ENCODE data around the gene CCL11. TPM values are rescaled to one million over a fixed set of nuclear protein-coding genes. Genes with fewer than 3 reads are reported as not detected.

CCL11 gene
- polyA plus RNA-seq, 1 of the 3 experiments (the other 2 are of a cell fraction): not detected

- no peaks in the 10 kb centered on the region for H3K9me2 ChIP-seq
- H3K36me3 ChIP-seq (replicated peaks in 1 of 2; ENCODE audit: control insufficient read depth in 1 of 2, insufficient read depth in 2 of 2, low read length in 1 of 2): no peaks in the 10 kb centered on the region
- H4K20me1 ChIP-seq (ENCODE audit: insufficient read depth): no peaks in the 10 kb centered on the region
- ChIA-PET POLR2A (no interaction called here), CTCF (interaction anchor here (2.7 to 3.4 kb wide), 2 partner anchors 49 to 111 kb away, joined by 10 to 12 read pairs; no protein-coding TSS in a partner anchor)
- DNase-seq: no peak
- no peak overlapping the region for H3K4me3 ChIP-seq (ENCODE audit: low read depth in 2 of 2, low read length in 1 of 2)
- peaks cover 45% of the 10 kb centered on the region for H3F3A ChIP-seq (replicated peaks; ENCODE audit: insufficient read depth)
- no peak overlapping the region for H2AFZ ChIP-seq (ENCODE audit: low read depth)
- no peaks in the 10 kb centered on the region for H3K27me3 ChIP-seq (ENCODE audit: insufficient read depth)
- no peaks in the 10 kb centered on the region for H3K9me3 ChIP-seq
- H3K27ac ChIP-seq (ENCODE audit: low read depth in 2 of 2, low read length in 1 of 2): peak overlapping the region in 1 of 2 experiments; percentile 98; a peak in 2 of 4 replicates
- H3K4me2 ChIP-seq: peak overlapping the region; percentile 60
- TF ChIP-seq MAX (IDR thresholded peaks at IDR 0.05; ENCODE audit: low read depth) (no peak), CTCF (IDR thresholded peaks at IDR 0.05) (no peak), SIN3A (IDR thresholded peaks at IDR 0.05; ENCODE audit: borderline replicate concordance, low read depth, low read length) (no peak), RFX5 (IDR thresholded peaks at IDR 0.05; ENCODE audit: low read length) (no peak), PBX3 (IDR thresholded peaks at IDR 0.05) (no peak), RXRA (IDR thresholded peaks at IDR 0.05; ENCODE audit: borderline replicate concordance, low read depth) (no peak), YY1 (IDR thresholded peaks at IDR 0.05; ENCODE audit: low read depth) (no peak), JUND (IDR thresholded peaks at IDR 0.05) (no peak), USF1 (IDR thresholded peaks at IDR 0.05; ENCODE audit: borderline replicate concordance, low read depth) (no peak), EP300 (IDR thresholded peaks at IDR 0.05; ENCODE audit: borderline replicate concordance in 1 of 2, low read depth in 1 of 2, low read length in 1 of 2) (no peak), RCOR1 (IDR thresholded peaks at IDR 0.05; ENCODE audit: low read length) (no peak)
- WGBS (ENCODE audit: low lambda C conversion rate): 67% methylated on average over 1 of the region's 1 CpG
- peak overlapping the region; percentile 70 for H3K9ac ChIP-seq
- H3K79me2 ChIP-seq (ENCODE audit: insufficient read depth): no peaks in the 10 kb centered on the region
- H3K4me1 ChIP-seq (ENCODE audit: control insufficient read depth in 1 of 2, insufficient read depth in 2 of 2, low read depth in 1 of 2, low read length in 1 of 2): peaks cover 27 to 54% of the 10 kb centered on the region in 2 experiments
Measured at GRCh38 chr17:34249478-34249877, 36.1 kb upstream of the CCL11 start.

GRCh38 chr17:34251186-34251585 is 34.4 kb upstream of the CCL11 start:
- CTCF ChIA-PET: interaction anchor here (1.2 to 3.4 kb wide), 2 partner anchors 30 to 110 kb away, joined by 3 to 12 read pairs; no protein-coding TSS in a partner anchor
- peak overlapping the region; percentile 60; the same call in 1 of the 2 replicates for H3K4me2 ChIP-seq
- WGBS (ENCODE audit: low lambda C conversion rate): 98% methylated on average over 3 of the region's 3 CpGs
- peaks cover 51% of the 10 kb centered on the region for H3F3A ChIP-seq (replicated peaks; ENCODE audit: insufficient read depth)
- H3K27me3 ChIP-seq (ENCODE audit: insufficient read depth): no peaks in the 10 kb centered on the region
- no peak overlapping the region for H2AFZ ChIP-seq (ENCODE audit: low read depth)
- peaks cover 36 to 57% of the 10 kb centered on the region in 2 experiments for H3K4me1 ChIP-seq (ENCODE audit: control insufficient read depth in 1 of 2, insufficient read depth in 2 of 2, low read depth in 1 of 2, low read length in 1 of 2)
- H3K27ac ChIP-seq (ENCODE audit: low read depth in 2 of 2, low read length in 1 of 2): peak overlapping the region; percentile 39 to 98
- no peak overlapping the region for H3K4me3 ChIP-seq (ENCODE audit: low read depth in 2 of 2, low read length in 1 of 2)
- H3K9me2 ChIP-seq: no peaks in the 10 kb centered on the region
- H4K20me1 ChIP-seq (ENCODE audit: insufficient read depth): no peaks in the 10 kb centered on the region
- no peaks in the 10 kb centered on the region for H3K36me3 ChIP-seq (replicated peaks in 1 of 2; ENCODE audit: control insufficient read depth in 1 of 2, insufficient read depth in 2 of 2, low read length in 1 of 2)
- no peak for DNase-seq
- H3K9me3 ChIP-seq: no peaks in the 10 kb centered on the region
- POLR2A ChIA-PET: no interaction called here
- peaks cover 5% of the 10 kb centered on the region; the same call in 1 of the 2 replicates for H3K79me2 ChIP-seq (ENCODE audit: insufficient read depth)
- TF ChIP-seq CHD2 (IDR thresholded peaks at IDR 0.05; ENCODE audit: low read length, partially characterized antibody) (no peak), REST (IDR thresholded peaks at IDR 0.05; ENCODE audit: low read depth, low read length) (no peak), MXI1 (IDR thresholded peaks at IDR 0.05; ENCODE audit: low read depth, low read length) (no peak)
- peak overlapping the region; percentile 81 for H3K9ac ChIP-seq

Data from SK-N-SH (cell line).